Erythroblast (primary cell): ENCODE data around the gene CKM.

Experiments used
- GATA1 ChIP-seq: IDR thresholded peaks from 2 replicates; pipeline ENCODE4 v1.6.1; 2011; ENCODE audit warnings: low read depth, mild to moderate bottlenecking, control low read depth, low read length, moderate library complexity
- POLR2A ChIP-seq: IDR thresholded peaks from 2 replicates; pipeline ENCODE4 v1.6.1; 2011; ENCODE audit warnings: mild to moderate bottlenecking, low read length

DNA sequence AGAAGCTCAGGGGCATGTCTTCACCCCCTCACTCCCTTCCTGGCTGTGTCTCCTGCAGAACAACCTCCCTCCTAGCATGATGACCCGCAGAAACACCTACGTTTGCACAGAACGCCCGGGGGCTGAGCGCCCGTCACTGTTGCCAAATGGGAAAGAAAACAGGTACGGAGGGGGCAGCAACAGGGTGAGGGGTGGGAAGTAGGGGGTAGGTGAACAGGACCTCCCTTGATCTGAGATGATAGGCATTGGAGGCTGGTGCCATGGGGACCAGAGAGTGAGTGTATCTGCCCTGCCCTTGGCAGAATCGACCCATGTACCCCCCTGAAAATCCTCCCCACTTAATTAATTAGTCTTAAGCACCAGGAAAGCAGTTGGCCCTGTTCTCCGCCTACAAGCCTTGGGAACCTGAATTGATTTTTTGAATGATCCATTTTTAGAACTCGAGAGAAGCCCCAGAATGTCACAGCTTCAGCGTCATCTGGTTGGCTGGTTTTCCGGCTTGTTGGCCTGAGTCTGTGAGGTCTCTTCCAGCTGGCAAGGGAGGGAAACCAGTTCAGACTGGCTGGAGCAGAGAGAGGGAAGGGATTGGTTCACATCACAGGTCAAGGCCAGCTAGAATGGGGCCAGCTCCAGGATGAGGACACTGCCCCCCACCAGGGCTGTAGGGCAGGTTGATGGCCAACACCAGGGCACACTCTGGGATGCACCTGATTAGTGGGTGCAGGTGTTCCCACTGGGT lies 28.2 kb downstream of the CKM start:
- no peak for TF ChIP-seq POLR2A
- TF ChIP-seq GATA1 = no peak
